ENCODE data around the gene P2RX6.
"Not testable (repeated sequence)": the region's sequence is repeated elsewhere in the genome, so short reads cannot be mapped to it uniquely, and the experiment has no call there.

Gene P2RX6

DNA sequence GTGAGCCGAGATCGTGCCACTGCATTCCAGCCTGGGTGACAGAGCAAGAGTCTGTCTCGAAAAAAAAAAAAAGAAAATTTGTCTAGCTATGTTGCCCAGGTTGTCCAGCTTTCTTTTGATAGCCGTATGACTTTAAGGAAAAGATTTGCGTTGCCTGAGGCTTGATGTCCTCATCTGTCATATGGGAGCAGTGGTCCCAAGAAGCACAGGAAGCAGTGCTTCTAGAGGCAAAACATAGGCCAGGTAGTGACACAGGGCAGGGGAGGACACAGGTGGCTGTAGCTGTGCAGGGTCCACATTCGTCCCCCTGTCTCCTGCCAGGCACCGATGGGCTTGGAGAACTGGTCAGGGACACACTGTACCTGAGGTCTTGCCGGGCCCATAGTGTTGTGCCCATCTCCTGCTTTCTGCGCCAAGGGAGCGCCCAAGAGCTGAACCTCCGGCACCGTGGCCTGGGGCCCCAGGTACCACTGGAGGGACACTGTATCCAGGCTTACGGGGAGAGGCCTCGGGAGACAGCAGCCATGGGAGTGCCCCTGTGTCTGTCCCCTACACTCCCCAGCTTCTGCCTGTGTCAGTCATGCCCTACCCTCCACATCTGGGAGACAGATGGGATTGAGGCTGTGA lies 32.2 kb downstream of the P2RX6 start:
- Mint-ChIP-seq H3K9me3 (no peaks in the 10 kb centered on the region), H3K4me1 (peaks cover 20% of the 10 kb centered on the region), H3K36me3 (no peaks in the 10 kb centered on the region), H3K27ac (no peak overlapping the region), H3K4me3 (no peak overlapping the region), H3K27me3 (peaks cover 6% of the 10 kb centered on the region)

DNA sequence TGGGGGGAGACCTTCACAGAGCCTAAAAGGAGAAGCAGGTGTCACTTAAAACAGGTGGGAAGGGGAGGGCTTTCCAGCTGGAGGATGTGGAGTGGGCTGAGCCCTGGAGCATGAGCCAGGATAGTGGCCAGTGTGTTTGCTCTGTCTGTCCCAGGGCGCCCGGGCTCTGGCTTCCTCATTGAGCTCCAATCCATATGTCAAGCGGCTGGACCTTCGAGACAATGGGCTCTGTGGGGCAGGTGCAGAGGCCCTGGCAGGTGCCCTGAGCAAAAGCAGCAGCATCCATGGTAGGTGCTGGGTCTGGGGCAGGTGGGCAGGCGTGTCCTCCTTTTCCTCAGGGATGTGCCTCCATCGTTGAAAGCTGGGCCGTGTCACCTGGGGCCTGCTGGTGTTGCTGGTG lies 32.8 kb downstream of the P2RX6 start:
- H3K27ac Mint-ChIP-seq: no peak overlapping the region
- no peaks in the 10 kb centered on the region for H3K36me3 Mint-ChIP-seq
- peaks cover 20% of the 10 kb centered on the region for H3K4me1 Mint-ChIP-seq
- no peaks in the 10 kb centered on the region for H3K9me3 Mint-ChIP-seq
- no peak overlapping the region for H3K4me3 Mint-ChIP-seq
- peaks cover 6% of the 10 kb centered on the region for H3K27me3 Mint-ChIP-seq

DNA sequence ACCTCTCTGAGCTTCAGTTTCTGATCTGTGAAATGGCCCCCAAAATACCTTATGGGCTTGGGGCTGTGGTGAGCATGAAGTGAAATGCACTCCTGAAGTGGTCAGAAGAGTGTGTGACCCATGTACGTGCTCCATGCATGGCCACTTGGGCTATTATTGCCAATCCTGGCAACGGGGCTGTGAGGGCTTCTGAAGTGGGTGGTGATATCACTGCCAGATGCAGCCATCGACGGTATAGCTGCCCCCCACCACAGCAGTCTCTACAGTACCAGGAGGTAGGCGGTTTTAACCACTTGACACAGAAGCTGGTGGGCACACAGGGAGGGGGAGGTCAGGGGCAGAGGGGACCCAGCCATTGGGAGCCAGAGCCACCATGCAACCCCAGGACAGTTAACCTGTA lies 33.5 kb downstream of the P2RX6 start:
- not testable (repeated sequence) for H3K4me3 Mint-ChIP-seq, H3K36me3 Mint-ChIP-seq, H3K27ac Mint-ChIP-seq, H3K27me3 Mint-ChIP-seq, H3K9me3 Mint-ChIP-seq
- H3K4me1 Mint-ChIP-seq: peaks cover 13% of the 10 kb centered on the region

DNA sequence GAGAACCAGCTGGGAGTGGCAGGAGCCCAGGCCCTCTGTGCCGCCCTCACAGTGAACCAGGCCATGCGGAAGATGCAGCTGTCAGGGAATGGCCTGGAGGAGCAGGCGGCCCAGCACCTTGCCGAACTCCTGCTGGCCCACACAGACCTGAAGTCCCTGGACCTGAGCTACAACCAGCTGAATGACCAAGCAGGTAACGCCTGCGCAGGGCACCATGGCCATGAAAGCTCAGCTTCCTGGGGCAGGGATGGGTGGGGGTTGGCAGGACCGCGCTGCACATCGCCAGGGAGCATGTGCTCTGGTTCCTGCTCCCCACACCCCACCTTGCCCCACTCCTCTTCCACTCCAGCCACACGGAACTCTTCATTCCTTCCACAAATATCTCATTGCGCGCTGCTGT lies 34.0 kb downstream of the P2RX6 start:
- H3K4me3 Mint-ChIP-seq, H3K27me3 Mint-ChIP-seq, H3K36me3 Mint-ChIP-seq, H3K27ac Mint-ChIP-seq, H3K9me3 Mint-ChIP-seq: not testable (repeated sequence)
- H3K4me1 Mint-ChIP-seq: peaks cover 12% of the 10 kb centered on the region

DNA sequence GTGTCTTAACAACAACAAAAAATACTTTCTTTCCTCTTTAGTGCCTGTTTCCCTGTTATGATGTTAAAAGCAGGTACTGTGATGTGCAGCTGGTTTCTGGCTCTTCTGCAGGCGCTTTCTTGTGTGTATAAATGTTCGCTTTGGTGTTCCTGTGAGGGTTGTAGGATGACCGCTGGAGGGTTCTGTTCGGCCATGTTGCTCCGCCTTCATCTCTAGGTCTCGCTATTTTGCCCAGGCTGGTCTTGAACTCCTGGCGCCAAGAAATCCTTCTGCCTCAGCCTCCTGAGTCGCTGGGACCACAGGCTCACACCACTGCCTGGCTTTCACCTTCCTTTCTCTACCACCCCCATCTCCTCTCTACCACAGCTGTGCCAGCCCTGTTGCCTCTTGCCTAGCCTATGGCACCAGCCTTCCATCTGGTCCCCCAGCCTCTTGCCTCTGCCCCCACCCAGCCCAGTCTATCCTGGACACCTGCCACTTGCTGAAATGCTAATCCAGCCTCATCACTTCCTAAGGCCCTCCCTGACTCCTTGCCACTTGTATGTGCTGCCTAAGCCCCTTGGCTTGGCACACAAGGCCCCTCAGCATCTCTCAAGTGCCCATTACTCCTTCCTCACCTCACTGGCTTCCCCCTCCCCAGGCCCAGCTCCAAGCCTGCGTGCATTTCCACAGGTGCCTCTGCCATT lies 36.3 kb downstream of the P2RX6 start:
- H3K27ac Mint-ChIP-seq: no peak overlapping the region
- H3K9me3 Mint-ChIP-seq: no peaks in the 10 kb centered on the region

DNA sequence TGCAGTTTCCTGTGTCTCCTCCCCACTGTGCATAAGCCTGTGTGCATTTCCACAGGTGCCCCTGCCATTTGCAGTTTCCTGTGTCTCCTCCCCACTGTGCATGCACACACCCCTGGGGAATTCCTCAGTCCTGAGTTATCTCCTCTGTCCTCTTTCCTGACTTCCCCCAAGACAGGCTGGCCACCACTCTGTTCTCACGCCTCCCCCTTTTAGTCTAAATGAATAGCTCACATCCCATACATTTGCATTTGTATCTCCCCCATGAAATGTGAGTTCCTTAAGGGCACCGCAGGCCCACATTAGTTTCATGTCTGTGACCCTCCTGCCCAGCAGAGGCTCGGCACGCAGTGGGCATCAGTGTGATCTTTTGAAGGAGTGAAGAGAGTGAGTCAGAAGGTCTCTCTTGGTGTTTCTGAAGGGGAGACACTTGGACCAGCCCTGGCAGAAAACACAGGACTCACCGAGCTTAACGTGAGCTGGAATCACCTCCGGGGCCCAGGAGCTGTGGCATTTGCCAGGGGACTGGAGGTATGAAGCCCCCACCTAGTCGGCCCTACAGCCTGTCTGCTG lies 37.0 kb downstream of the P2RX6 start:
- H3K36me3 Mint-ChIP-seq: no peaks in the 10 kb centered on the region
- H3K4me1 Mint-ChIP-seq: peaks cover 17% of the 10 kb centered on the region
- no peaks in the 10 kb centered on the region for H3K27me3 Mint-ChIP-seq
- no peaks in the 10 kb centered on the region for H3K9me3 Mint-ChIP-seq
- H3K4me3 Mint-ChIP-seq: no peak overlapping the region
- no peak overlapping the region for H3K27ac Mint-ChIP-seq

More for the DNA sequence above, 36.3 kb downstream of the P2RX6 start:
- H3K36me3 Mint-ChIP-seq: no peaks in the 10 kb centered on the region
- H3K4me3 Mint-ChIP-seq: no peak overlapping the region
- peaks cover 11% of the 10 kb centered on the region for H3K4me1 Mint-ChIP-seq
- H3K27me3 Mint-ChIP-seq: no peaks in the 10 kb centered on the region

DNA sequence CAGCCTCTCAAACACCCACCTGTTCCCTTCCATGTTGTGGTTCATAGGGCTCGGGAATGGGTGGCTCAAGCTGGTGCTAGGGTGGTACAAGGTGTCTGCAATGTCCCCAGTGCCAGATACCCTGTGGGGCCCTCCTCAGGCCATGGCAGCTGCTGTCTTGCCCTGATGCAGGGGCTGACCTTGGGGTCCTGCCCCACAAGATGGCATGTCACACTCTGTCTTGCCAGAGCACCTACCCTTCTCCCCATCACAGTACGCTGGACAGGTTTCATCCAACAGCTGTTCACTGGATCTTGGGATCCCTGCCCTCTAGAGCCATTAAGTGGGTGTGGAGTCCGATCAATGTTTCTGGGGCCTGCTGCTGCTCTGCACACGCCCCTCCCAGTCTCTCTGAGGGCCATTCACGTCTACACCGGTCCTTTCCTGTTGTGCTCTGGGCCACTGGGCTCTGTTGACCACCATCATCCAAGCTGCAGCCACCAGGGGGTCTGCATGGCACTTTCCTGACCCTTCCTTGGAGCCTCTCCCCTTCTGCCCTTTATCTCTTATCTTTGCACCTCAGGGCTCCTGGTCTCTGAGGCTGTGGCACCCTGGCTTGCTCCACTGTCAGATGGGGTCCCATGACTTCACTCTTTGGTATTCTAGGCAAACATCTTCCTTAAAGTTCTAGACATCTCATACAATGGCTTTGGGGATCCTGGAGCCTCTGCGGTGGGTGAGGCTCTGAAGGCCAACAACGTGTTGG lies 37.9 kb downstream of the P2RX6 start:
- no peaks in the 10 kb centered on the region for H3K27me3 Mint-ChIP-seq
- H3K4me1 Mint-ChIP-seq: peaks cover 18% of the 10 kb centered on the region
- H3K27ac Mint-ChIP-seq: no peak overlapping the region
- no peaks in the 10 kb centered on the region for H3K9me3 Mint-ChIP-seq
- no peak overlapping the region for H3K4me3 Mint-ChIP-seq
- no peaks in the 10 kb centered on the region for H3K36me3 Mint-ChIP-seq

DNA sequence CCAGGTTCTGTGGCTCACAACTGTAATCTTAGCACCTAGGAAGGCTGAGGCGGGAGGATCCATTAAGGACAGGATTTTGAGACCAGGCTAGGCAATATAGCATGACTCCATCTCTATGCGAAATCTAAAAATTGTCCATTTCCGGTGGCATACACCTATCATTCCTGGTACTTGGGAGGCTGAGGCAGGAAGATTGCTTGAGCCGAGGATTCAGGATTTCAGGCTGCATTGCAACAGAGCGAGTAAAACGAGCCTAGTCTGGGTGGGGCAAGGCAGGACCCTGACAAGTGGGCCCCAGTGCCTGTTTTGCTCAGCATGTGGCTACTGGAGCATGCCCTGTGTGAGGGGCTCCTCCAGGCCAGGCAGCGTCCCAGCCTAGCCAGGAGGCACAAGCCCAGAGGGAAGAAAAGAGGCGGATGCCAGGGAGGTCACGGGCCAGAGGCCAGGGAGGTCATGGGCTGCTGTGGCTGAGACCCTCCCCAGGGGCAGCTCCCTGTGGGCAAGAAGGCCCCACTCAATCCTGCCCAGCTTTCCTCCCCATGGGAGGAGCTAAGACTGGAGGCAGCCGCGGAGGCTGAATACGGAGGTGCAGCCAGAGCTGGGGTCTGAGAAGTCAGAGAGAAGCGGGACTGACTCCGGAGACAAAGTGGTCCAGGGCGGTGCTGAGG lies 39.2 kb downstream of the P2RX6 start:
- Mint-ChIP-seq H3K9me3 (no peaks in the 10 kb centered on the region), H3K4me3 (no peak overlapping the region), H3K27me3 (no peaks in the 10 kb centered on the region), H3K27ac (peak overlapping the region; percentile 65), H3K36me3 (no peaks in the 10 kb centered on the region), H3K4me1 (peaks cover 18% of the 10 kb centered on the region)

DNA sequence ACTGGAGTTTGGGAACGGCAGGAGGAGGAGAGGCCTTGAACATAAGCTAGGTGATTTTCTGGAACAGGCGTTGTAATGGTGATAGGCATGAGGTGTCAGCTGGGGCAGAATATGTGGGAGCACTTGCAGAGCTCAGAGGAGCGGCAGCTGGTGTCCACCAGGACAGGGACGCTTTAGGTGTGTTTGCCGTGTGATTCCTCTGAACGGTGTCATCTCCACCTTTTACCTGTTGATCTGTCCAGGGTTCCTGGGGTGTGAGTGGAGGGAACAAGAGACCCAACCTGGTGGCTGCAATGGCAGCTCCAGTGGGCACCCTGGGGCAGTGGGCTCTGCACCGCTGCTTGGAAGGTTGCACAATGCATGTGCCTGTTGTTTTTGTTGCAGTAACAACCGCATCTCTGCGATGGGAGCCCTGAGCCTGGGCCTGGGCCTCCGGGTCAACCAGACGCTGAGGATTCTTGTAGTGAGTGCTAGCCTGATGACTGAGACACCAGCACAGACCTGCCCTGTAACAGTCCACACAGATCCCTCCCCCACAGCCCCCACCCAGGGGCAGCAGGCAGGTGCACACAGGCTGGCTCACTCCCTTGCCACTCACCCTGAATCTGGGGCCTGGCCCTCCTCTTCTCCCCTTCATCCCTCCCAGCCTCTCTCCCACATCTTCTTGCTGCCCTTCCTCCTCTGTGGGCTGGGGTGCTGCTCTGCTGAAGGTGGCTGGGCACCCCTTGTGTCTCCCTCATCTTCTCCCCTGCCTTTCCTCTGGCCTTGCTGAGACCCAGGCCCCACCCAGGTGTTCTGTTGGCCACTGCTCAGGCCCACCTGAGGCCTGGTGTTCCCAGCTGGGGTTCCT lies 40.0 kb downstream of the P2RX6 start:
- no peaks in the 10 kb centered on the region for H3K27me3 Mint-ChIP-seq
- peak overlapping the region; percentile 65 for H3K27ac Mint-ChIP-seq
- H3K36me3 Mint-ChIP-seq: no peaks in the 10 kb centered on the region
- H3K4me3 Mint-ChIP-seq: no peak overlapping the region
- H3K9me3 Mint-ChIP-seq: no peaks in the 10 kb centered on the region
- H3K4me1 Mint-ChIP-seq: peaks cover 18% of the 10 kb centered on the region

DNA sequence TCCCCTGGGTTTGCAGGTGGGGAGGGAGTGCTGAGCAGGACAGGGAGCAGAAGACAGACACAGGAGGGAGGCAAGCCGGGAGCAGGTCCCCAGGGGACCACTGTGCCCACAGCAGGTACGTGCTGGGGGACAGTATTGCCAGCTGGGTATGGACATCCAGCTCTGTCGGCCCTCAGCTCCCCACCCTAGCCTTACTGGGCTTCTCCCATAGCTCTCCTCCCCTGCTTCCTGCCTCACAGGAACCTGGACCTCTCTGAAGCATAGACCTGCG lies 40.5 kb downstream of the P2RX6 start:
- peak overlapping the region; percentile 72 for H3K4me3 Mint-ChIP-seq
- H3K36me3 Mint-ChIP-seq: no peaks in the 10 kb centered on the region
- H3K9me3 Mint-ChIP-seq: no peaks in the 10 kb centered on the region
- peaks cover 18% of the 10 kb centered on the region for H3K4me1 Mint-ChIP-seq
- no peak overlapping the region for H3K27ac Mint-ChIP-seq
- H3K27me3 Mint-ChIP-seq: no peaks in the 10 kb centered on the region

DNA sequence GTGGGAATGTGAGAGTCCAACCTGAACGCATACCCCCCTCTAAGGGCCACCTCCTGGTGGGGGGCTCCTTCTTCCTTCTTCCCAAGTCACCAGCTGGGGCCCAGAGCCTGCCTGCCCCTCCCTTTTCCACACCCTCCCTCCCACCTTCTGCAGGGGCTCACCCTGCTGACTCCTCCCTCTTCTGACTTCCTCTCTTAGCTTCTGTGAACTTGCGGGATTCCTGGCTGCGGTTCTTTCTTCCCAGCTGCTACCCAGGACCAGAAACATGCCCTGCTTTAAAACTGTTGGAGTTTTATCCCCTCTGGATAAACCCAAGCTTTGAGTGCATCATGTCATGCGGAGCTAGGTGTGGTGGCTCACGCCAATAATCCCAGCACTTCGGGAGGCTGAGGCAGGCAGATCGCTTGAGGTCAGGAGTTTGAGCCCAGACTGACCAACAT lies 40.9 kb downstream of the P2RX6 start:
- H3K4me3 Mint-ChIP-seq: peak overlapping the region; percentile 72
- no peaks in the 10 kb centered on the region for H3K9me3 Mint-ChIP-seq
- H3K27ac Mint-ChIP-seq: no peak overlapping the region
- H3K4me1 Mint-ChIP-seq: peaks cover 18% of the 10 kb centered on the region
- no peaks in the 10 kb centered on the region for H3K36me3 Mint-ChIP-seq
- H3K27me3 Mint-ChIP-seq: no peaks in the 10 kb centered on the region

DNA sequence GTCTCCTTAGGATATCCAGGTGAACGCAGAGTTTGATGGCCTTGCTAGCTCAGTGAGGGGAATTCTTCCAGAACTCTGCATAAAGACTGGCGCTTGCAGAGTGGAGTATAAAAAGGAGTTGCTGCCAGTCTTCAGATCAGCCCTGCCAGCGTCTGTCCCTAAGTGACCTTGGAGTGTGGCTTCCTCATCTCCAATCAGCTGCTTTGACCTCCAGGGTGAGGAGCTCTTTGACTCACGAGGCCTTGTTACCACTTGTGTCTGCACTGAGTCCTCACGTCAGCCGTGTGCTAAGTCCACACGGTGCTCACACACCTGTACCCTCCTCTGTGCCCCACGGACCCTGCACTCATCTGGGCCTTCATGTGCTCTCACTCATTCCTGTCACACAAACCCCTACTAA lies 45.4 kb downstream of the P2RX6 start:
- peaks cover 16% of the 10 kb centered on the region for H3K4me1 Mint-ChIP-seq
- not testable (repeated sequence) for H3K27me3 Mint-ChIP-seq, H3K9me3 Mint-ChIP-seq, H3K4me3 Mint-ChIP-seq, H3K27ac Mint-ChIP-seq, H3K36me3 Mint-ChIP-seq

DNA sequence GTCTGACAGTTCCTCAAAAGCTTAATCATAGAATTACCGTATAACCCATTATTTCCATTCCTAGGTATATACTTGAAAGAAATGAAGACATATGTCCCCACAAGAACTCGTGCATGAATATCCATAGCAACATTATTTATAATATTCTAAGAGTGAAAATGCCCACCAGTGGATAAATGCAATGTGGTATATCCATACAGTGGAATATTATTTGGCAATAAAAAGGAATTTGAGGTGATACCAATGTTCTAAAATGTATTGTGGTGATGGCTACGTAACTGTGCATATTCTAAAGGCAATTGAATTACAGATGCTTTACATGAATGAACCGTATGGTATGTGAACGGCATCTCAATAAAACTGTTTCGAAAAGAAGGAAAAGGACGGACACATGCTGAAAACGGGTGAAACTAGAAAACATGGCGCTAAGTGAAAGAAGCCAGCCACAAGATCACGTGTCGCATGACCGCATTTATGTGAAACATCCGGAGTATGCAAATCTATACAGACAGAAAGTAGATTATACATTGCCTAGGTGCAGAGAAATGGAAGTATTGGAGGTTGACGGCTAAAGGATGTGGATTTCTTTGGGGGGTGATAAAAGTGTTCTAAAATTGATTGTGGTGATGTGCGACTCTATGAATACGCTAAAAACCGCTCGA lies 46.8 kb downstream of the P2RX6 start:
- not testable (repeated sequence) for H3K27me3 Mint-ChIP-seq, H3K27ac Mint-ChIP-seq, H3K9me3 Mint-ChIP-seq, H3K4me3 Mint-ChIP-seq, H3K4me1 Mint-ChIP-seq, H3K36me3 Mint-ChIP-seq

DNA sequence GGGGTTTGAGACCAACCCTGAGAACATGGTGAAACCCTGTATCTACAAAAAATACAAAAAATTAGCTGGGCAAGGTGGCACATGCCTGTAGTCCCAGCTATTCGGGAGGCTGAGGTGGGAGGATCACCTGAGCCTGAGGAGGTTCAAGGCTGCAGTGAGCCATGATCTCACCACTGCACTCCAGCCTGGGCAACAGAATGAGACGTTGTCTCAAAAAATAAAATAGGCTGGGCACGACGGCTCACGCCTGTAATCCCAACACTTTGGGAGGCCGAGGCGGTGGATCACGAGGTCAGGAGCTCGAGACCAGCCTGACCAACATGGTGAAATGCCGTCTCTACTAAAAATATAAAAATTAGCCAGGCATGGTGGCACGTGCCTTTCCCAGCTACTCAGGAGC lies 49.5 kb downstream of the P2RX6 start:
- H3K4me1 Mint-ChIP-seq, H3K9me3 Mint-ChIP-seq, H3K27me3 Mint-ChIP-seq, H3K4me3 Mint-ChIP-seq, H3K36me3 Mint-ChIP-seq, H3K27ac Mint-ChIP-seq: not testable (repeated sequence)

Data from activated naive CD4-positive, alpha-beta T cell treated with anti-CD3 and anti-CD28 coated beads, Interleukin-2, amount 50 U/mL, for 24 hours (primary cell).